ENCODE results near the gene ING3.

- TF ChIP-seq, protein P1, sequence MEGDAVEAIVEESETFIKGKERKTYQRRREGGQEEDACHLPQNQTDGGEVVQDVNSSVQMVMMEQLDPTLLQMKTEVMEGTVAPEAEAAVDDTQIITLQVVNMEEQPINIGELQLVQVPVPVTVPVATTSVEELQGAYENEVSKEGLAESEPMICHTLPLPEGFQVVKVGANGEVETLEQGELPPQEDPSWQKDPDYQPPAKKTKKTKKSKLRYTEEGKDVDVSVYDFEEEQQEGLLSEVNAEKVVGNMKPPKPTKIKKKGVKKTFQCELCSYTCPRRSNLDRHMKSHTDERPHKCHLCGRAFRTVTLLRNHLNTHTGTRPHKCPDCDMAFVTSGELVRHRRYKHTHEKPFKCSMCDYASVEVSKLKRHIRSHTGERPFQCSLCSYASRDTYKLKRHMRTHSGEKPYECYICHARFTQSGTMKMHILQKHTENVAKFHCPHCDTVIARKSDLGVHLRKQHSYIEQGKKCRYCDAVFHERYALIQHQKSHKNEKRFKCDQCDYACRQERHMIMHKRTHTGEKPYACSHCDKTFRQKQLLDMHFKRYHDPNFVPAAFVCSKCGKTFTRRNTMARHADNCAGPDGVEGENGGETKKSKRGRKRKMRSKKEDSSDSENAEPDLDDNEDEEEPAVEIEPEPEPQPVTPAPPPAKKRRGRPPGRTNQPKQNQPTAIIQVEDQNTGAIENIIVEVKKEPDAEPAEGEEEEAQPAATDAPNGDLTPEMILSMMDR (IDR thresholded peaks at IDR 0.05; ENCODE audit: low read depth, low read length), result no peak
- no peak for TF ChIP-seq EZH2phosphoT487 (IDR thresholded peaks at IDR 0.05; ENCODE audit: low read depth)
These were observed 2.6 kb upstream of the ING3 start for GRCh38 chr7:120947980-120948379.

Measured in OCI-LY3 (cell line).